H1 (cell line): ENCODE measurements around the gene CIROP. TPM values are rescaled to one million over a fixed set of nuclear protein-coding genes. Genes with fewer than 3 reads are reported as not detected.

Experiments used
- CTCF ChIA-PET: fragments of 300-600 bp; sonication (Branson Sonifier 250); formaldehyde crosslinking; loops from one replicate; lab custom pipeline; 2021; ENCODE audit not compliant: partially characterized antibody; lab: Charles Lee
- POLR2A ChIA-PET: fragments of 300-600 bp; sonication (Branson Sonifier 250); formaldehyde crosslinking; loops from one replicate; lab custom pipeline; 2021; ENCODE audit warnings: inconsistent platforms; ENCODE audit not compliant: partially characterized antibody; lab: Charles Lee
- DNase-seq, 2 experiments: peaks; one replicate each; pipeline versions ENCODE4 v3.0.0 to v3.0.0-alpha.2; 2010 to 2022; ENCODE audit warnings: low spot score in 2 of 2, low read depth in 1 of 2, mixed read lengths in 1 of 2
- FAIRE-seq: peaks from 2 replicates; lab custom pipeline; 2011; peaks lifted over from hg19 to GRCh38; lab: Jason Lieb, UNC
- H2AFZ ChIP-seq: 2 replicates; pipeline ENCODE4 v1.8.1; 2012; ENCODE audit warnings: low read length, inconsistent platforms
- H2AK5ac ChIP-seq: 2 replicates; pipeline ENCODE4 v1.6.1; 2013; ENCODE audit warnings: low read depth, low read length
- H2BK120ac ChIP-seq: replicated peaks from 2 replicates; pipeline ENCODE3; 2013; ENCODE audit warnings: low read depth, low read length, inconsistent platforms
- H2BK12ac ChIP-seq: 2 replicates; pipeline ENCODE4 v1.6.1; 2013; ENCODE audit warnings: low read depth, low read length
- H2BK15ac ChIP-seq: 2 replicates; pipeline ENCODE4 v1.6.1; 2013; ENCODE audit warnings: low read length
- H2BK20ac ChIP-seq: 2 replicates; pipeline ENCODE4 v1.6.1; 2013; ENCODE audit warnings: low read length
- H2BK5ac ChIP-seq: 2 replicates; pipeline ENCODE4 v1.6.1; 2013; ENCODE audit warnings: low read depth, low read length
- H3K14ac ChIP-seq: 2 replicates; pipeline ENCODE4 v1.6.1; 2013; ENCODE audit warnings: inconsistent platforms; ENCODE audit not compliant: insufficient read length
- H3K18ac ChIP-seq: 2 replicates; pipeline ENCODE4 v1.6.1; 2013; ENCODE audit warnings: low read length; ENCODE audit errors: extremely low read depth
- H3K23ac ChIP-seq: 2 replicates; pipeline ENCODE4 v1.6.1; 2013; ENCODE audit warnings: inconsistent platforms; ENCODE audit not compliant: insufficient read length
- H3K23me2 ChIP-seq: 2 replicates; pipeline ENCODE4 v1.6.1; 2013; ENCODE audit warnings: low read depth, low read length
- H3K27ac ChIP-seq: 2 replicates; pipeline ENCODE4 v1.6.1; 2011; ENCODE audit warnings: low read depth, low read length, inconsistent platforms
- H3K27me3 ChIP-seq, 4 experiments: replicated peaks in 1 of 4; 1 replicate in 1 of 4; 2 replicates in 3 of 4; pipeline versions ENCODE4 v1.6.1 to v1.8.1; 2011 to 2013; ENCODE audit warnings: low read length in 3 of 4, mild to moderate bottlenecking in 3 of 4, inconsistent platforms in 2 of 4, mixed read lengths in 2 of 4, moderate library complexity in 1 of 4; ENCODE audit not compliant: control insufficient read depth in 3 of 4, insufficient read depth in 3 of 4; ENCODE audit errors: extremely low read depth in 1 of 4
- H3K36me3 ChIP-seq, 4 experiments: 2 replicates each; pipeline versions ENCODE4 v1.6.1 to v1.8.1; 2011 to 2013; ENCODE audit warnings: mild to moderate bottlenecking in 4 of 4, low read length in 3 of 4, moderate library complexity in 2 of 4, control low read depth in 1 of 4, inconsistent platforms in 1 of 4; ENCODE audit not compliant: insufficient read depth in 4 of 4, control insufficient read depth in 2 of 4
- H3K4ac ChIP-seq: replicated peaks from 2 replicates; pipeline ENCODE3; 2013; ENCODE audit warnings: low read length, low read depth, mixed read lengths, inconsistent platforms; ENCODE audit not compliant: insufficient read length
- H3K4me1 ChIP-seq, 4 experiments: replicated peaks in 1 of 4; 1 replicate in 1 of 4; 2 replicates in 3 of 4; pipeline versions ENCODE4 v1.6.1 to v1.8.1; 2011 to 2013; ENCODE audit warnings: low read length in 3 of 4, inconsistent platforms in 2 of 4, mixed read lengths in 1 of 4; ENCODE audit not compliant: insufficient read depth in 4 of 4, control insufficient read depth in 3 of 4
- H3K4me2 ChIP-seq, 2 experiments: 2 replicates each; pipeline versions ENCODE4 v1.6.1 to v1.8.1; 2011 to 2013; ENCODE audit warnings: low read depth in 2 of 2, low read length in 2 of 2, control low read depth in 1 of 2, inconsistent platforms in 1 of 2, mild to moderate bottlenecking in 1 of 2; ENCODE audit not compliant: insufficient read depth in 1 of 2
- H3K4me3 ChIP-seq, 4 experiments: fragments of 200-600, 300-600 bp in 1 of 4; sonication (generic), shearing (Covaris generic), sonication (Bioruptor Twin) in 1 of 4; 2 replicates each; pipeline versions ENCODE4 v1.5.1 to v1.8.1; 2011 to 2016; ENCODE audit warnings: low read length in 4 of 4, low read depth in 3 of 4, control low read depth in 2 of 4, inconsistent platforms in 2 of 4, mild to moderate bottlenecking in 2 of 4, mixed read lengths in 1 of 4, moderate library complexity in 1 of 4; ENCODE audit not compliant: insufficient read depth in 2 of 4; ENCODE audit errors: extremely low read depth in 1 of 4
- H3K56ac ChIP-seq: replicated peaks from 2 replicates; pipeline ENCODE3; 2013; ENCODE audit warnings: low read depth, mild to moderate bottlenecking, mixed read lengths, low read length, inconsistent platforms; ENCODE audit not compliant: insufficient read length
- H3K79me1 ChIP-seq: 2 replicates; pipeline ENCODE4 v1.6.1; 2013; ENCODE audit warnings: low read depth, low read length, control low read depth
- H3K79me2 ChIP-seq, 2 experiments: 2 replicates each; pipeline versions ENCODE4 v1.6.1 to v1.8.1; 2012 to 2013; ENCODE audit warnings: low read length in 2 of 2, mild to moderate bottlenecking in 2 of 2, inconsistent platforms in 1 of 2; ENCODE audit not compliant: insufficient read depth in 2 of 2, control insufficient read depth in 1 of 2
- H3K9ac ChIP-seq, 4 experiments: replicated peaks in 1 of 4; 1 replicate in 1 of 4; 2 replicates in 3 of 4; pipeline versions ENCODE4 v1.6.1 to v1.8.1; 2011 to 2013; ENCODE audit warnings: low read depth in 3 of 4, low read length in 3 of 4, control low read depth in 2 of 4, mild to moderate bottlenecking in 2 of 4, moderate library complexity in 2 of 4, inconsistent platforms in 1 of 4; ENCODE audit errors: extremely low read depth in 1 of 4
- H3K9me3 ChIP-seq, 2 experiments: 2 replicates each; pipeline versions ENCODE4 v1.6.1 to v1.8.1; 2012 to 2013; ENCODE audit warnings: mild to moderate bottlenecking in 2 of 2, moderate library complexity in 2 of 2, control low read depth in 1 of 2, inconsistent platforms in 1 of 2, low read depth in 1 of 2, low read length in 1 of 2, mixed read lengths in 1 of 2; ENCODE audit not compliant: insufficient read depth in 2 of 2
- H4K20me1 ChIP-seq, 2 experiments: replicated peaks in 1 of 2; 2 replicates each; pipeline versions ENCODE3 to v1.8.1; 2011 to 2013; ENCODE audit warnings: inconsistent platforms in 2 of 2, low read length in 2 of 2, mild to moderate bottlenecking in 1 of 2; ENCODE audit not compliant: insufficient read depth in 2 of 2, control insufficient read depth in 1 of 2
- H4K5ac ChIP-seq: 2 replicates; pipeline ENCODE4 v1.6.1; 2013; ENCODE audit warnings: low read length, low read depth, mixed read lengths, inconsistent platforms; ENCODE audit not compliant: insufficient read length
- H4K8ac ChIP-seq: 2 replicates; pipeline ENCODE4 v1.8.0; 2013; ENCODE audit warnings: mild to moderate bottlenecking, moderate library complexity, low read length, inconsistent platforms; ENCODE audit not compliant: insufficient read depth; ENCODE audit errors: extremely low read depth
- H4K91ac ChIP-seq: replicated peaks from 2 replicates; pipeline ENCODE3; 2013; ENCODE audit warnings: low read length, mixed read lengths, inconsistent platforms; ENCODE audit not compliant: insufficient read length
- CBX8 ChIP-seq: fragments of 300-800, 300-1000 bp; sonication (generic); IDR thresholded peaks from 2 replicates; pipeline ENCODE4 v1.7.1; 2016; ENCODE audit warnings: low read depth, low read length, borderline replicate concordance
- JUND ChIP-seq: IDR thresholded peaks from 2 replicates; pipeline ENCODE4 v1.6.1; 2011; ENCODE audit warnings: mild to moderate bottlenecking, improper control_type of control experiment, low read length
- POLR2A ChIP-seq, 2 experiments: IDR thresholded peaks; 1 replicate in 1 of 2; 2 replicates in 1 of 2; pipeline ENCODE4 v1.6.1; 2011; ENCODE audit warnings: low read depth in 2 of 2, low read length in 2 of 2, mild to moderate bottlenecking in 2 of 2; ENCODE audit errors: control extremely low read depth in 1 of 2
- WGBS, 2 experiments: shearing (Covaris generic) in 1 of 2; methylation state at CpG; one replicate each; pipeline versions ENCODE4 v1.1.6 to v1.1.7; 2013 to 2015; ENCODE audit warnings: low lambda C conversion rate in 2 of 2, mixed read lengths in 2 of 2, inconsistent platforms in 1 of 2, low coverage in 1 of 2, missing lambda C conversion rate in 1 of 2; ENCODE audit not compliant: insufficient replicate concordance in 2 of 2, insufficient coverage in 1 of 2, insufficient read length in 1 of 2; ENCODE audit errors: extremely low coverage in 1 of 2, missing lambda C conversion rate in 1 of 2; 5-methylcytosine and 5-hydroxymethylcytosine counted together
- polyA plus RNA-seq, 7 experiments: library from polyadenylated mRNA; depleted of rRNA in 3 of 7; stranded (reverse) in 5 of 7; unstranded in 2 of 7; fragments of >200 nt in 5 of 7; fragments of 200-250 nt in 2 of 7; gene quantifications; 1 replicate in 5 of 7; 2 replicates in 1 of 7; 4 replicates in 1 of 7; pipeline versions ENCODE4 v1.2.1 to v1.2.3, GENCODE V29; 2011 to 2013; ENCODE audit warnings: missing spikeins in 2 of 7, mixed read lengths in 2 of 7
- total RNA-seq: library from RNA; stranded (reverse); fragmentation: NEBNext Ultra II Directional; extraction: Animal tissue kit (Norgen Biotek cat#: 25700); gene quantifications from 2 replicates; pipeline ENCODE4 v1.2.1, GENCODE V29; 2021

The CIROP gene
- total and polyA plus RNA-seq, 2 of the 8 experiments (the other 6 are each of a cell fraction or from before 2014, with no cell fraction given), result 0.06 TPM; not detected in 1

DNA sequence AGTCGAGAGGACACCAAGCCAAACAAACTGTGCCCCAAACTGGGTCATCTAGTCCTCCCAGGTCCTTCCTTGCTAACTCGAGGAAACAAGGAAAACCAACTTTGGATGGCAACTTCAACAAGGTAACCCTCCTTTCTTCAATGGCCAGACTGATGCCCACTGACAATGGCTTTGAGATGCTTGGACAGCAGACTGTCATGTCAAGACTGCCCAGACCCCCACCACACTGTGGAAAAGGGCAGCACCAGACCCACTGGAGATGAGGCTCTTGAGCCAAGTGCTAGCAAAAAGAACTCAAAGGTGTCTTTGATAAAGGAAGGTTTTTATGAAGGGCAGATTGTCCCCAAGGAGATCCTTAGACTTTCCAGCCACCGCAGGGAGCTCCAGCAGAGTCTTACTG is 38.4 kb downstream of the CIROP start:
- H4K20me1 ChIP-seq, result peaks cover 21 to 24% of the 10 kb centered on the region in 2 experiments
- H2BK20ac ChIP-seq, result no peak overlapping the region
- H3K79me2 ChIP-seq, result peaks cover 23 to 49% of the 10 kb centered on the region in 2 experiments
- H3K27me3 ChIP-seq, result no peaks in the 10 kb centered on the region
- peak overlapping the region; percentile 45; the same call in 1 of the 2 replicates for H3K27ac ChIP-seq
- peaks cover 2 to 18% (median 7%) of the 10 kb centered on the region in 4 experiments; a peak in 6 of 7 replicates for H3K4me1 ChIP-seq
- no peak overlapping the region for H2BK120ac ChIP-seq
- no peak overlapping the region for H3K4ac ChIP-seq
- H3K14ac ChIP-seq, result no peak overlapping the region
- FAIRE-seq (no peak), DNase-seq (no peak)
- H3K23ac ChIP-seq, result no peak overlapping the region
- no peak overlapping the region for H2BK5ac ChIP-seq
- H4K5ac ChIP-seq, result no peak overlapping the region
- H3K18ac ChIP-seq, result no peak overlapping the region
- POLR2A ChIA-PET, result interaction anchor here (1.0 to 3.3 kb wide), 4 partner anchors 9 to 146 kb away, joined by 3 to 7 read pairs (median 6); partner anchors contain the start of gene CDH24
- peaks cover 7% of the 10 kb centered on the region for H3K79me1 ChIP-seq
- H4K91ac ChIP-seq, result no peak overlapping the region
- CTCF ChIA-PET, result interaction anchor here (0.7 to 2.9 kb wide), 5 partner anchors 11 to 117 kb away, joined by 3 to 18 read pairs (median 4); no protein-coding TSS in a partner anchor
- WGBS, 2 experiments, result 95% methylated on average over 3 of the region's 3 CpGs; no CpG with 5 or more reads in 1 of the 2 experiments
- H4K8ac ChIP-seq, result no peak overlapping the region
- H3K23me2 ChIP-seq, result peaks cover 10% of the 10 kb centered on the region
- no peak overlapping the region for H2AFZ ChIP-seq
- H3K4me3 ChIP-seq, result no peak overlapping the region
- no peak overlapping the region for H3K4me2 ChIP-seq
- H3K9me3 ChIP-seq, result no peaks in the 10 kb centered on the region
- H2AK5ac ChIP-seq, result no peak overlapping the region
- no peak overlapping the region for H2BK12ac ChIP-seq
- no peak overlapping the region for H2BK15ac ChIP-seq
- H3K9ac ChIP-seq, result no peak overlapping the region
- no peak for TF ChIP-seq JUND
- no peak for TF ChIP-seq CBX8
- TF ChIP-seq POLR2A (IDR thresholded peaks at IDR 0.05; ENCODE audit: control extremely low read depth in 1 of 2, low read depth in 2 of 2, low read length in 2 of 2), result peak in 1 of 2 experiments; percentile 47; a peak in 1 of 3 replicates
- H3K36me3 ChIP-seq, result peaks cover 55 to 75% (median 65%) of the 10 kb centered on the region in 4 experiments
- H3K56ac ChIP-seq, result no peak overlapping the region
